ENCODE measurements around the gene SLC25A15.

SLC25A15 gene

DNA sequence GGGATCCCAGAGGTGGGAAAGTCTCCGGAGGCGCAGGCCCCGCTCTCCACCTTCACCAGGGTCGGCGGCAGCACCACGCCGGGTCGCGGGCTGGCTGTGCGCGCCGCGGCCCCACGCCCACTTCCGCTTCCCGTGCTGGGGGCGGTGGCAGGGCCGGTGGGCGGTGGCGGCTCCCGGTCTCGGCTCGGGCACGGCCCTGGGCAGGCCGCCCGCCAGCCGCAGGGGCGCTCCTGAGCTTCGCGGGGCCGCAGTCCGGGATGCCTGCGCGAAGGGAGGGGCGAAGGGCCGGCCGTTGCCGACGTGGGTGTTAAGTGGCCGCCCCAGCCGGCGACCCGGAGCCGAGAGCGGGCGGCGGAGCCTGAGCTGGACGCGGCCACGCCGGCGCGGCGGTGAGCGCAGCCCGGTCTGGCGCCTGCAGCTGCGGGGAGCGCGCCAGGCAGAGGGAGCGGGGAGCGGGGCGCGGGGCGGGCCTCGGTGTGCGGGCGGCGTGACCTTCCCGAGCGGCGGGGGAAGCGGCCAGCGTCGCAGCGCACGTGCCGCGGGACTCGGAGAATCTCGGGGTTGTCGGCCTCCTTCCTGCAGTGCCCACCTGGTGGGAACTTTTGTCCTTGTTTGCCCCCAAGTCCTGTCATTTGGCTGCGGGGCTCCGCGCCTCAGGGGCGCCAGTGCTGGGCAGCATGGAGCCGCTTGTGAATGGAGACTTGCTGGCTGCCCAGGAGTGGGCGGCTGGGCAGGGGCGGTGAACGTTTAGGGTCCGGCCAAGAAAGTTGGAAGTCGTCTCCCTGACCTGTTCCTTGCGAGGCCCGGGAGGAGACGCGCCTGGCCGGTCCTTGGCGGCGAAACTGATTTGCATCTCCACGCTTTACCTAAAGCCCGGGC lies at the start of gene SLC25A15:
TSS of gene SLC25A15 (plus strand) at position 337 of the 879 bp plus-strand sequence. CDS start 3,616 bp downstream, outside the sequence.
- DNase-seq = peak; percentile 31 to 43

DNA sequence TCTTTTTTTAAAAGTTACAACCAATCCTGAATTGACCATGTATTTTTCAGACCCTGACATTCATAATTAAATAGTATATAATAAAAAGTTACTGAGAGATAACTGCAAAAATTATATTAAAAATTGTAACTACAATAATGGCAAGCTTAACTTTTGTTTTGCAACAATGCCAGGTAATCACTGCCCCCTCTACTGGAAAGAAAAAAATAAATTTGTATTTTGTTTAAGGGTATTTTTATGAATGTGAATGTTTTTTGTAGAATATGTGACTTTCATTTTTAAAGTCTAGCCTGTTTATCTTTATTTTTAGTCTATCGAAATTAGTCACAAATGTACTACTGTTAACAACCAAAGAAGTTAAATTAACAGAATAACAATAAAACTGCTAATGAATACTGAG lies 40.1 kb upstream of the SLC25A15 start:
- no peak for DNase-seq

DNA sequence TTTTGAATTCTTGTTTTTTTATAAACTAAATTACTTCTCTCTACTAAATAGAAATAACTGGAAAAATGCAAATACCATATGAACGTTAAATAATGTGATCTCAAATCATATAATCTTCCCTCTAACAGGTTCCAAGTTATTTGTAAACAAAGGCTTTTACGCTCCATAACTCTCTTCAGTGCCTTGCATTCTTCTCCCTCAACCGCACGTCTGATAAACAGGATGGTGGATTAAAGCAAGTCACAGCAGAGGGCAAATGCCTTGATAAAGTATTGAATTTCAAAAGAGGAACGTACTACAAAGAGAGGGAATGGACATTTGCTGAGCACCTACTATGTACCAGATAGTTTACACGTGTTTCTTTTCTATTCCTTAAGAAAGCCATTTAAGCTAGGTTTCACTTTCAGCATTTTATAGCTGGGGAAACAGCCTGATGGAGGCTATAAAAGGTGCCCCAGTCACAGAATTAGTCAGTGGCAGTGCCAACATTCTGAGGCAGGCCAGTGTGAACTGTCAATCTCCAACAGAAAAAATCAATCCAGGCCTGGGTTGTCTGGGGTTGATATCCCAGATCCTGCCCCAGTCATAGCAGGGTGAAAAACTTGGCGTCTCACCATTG lies 34.2 kb upstream of the SLC25A15 start:
- DNase-seq = no peak

DNA sequence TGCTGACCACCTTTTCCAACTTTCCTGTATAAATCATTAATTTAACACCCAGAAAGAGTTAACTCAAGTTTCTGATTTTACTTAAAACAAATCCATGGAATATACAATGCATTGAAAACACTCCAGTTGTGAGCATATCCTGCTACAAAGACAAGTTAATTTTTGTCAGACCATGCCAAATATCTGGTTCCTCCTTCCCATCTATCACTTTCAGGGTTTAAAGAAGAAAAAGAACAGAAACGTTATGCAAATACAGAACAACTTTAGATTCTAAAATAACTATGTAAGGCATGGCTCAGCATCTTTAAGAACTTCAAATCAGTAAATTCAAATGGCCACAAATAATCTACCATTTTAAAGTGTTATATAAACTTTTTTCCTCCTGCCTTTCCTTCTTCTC lies 33.4 kb upstream of the SLC25A15 start:
- no peak for DNase-seq

DNA sequence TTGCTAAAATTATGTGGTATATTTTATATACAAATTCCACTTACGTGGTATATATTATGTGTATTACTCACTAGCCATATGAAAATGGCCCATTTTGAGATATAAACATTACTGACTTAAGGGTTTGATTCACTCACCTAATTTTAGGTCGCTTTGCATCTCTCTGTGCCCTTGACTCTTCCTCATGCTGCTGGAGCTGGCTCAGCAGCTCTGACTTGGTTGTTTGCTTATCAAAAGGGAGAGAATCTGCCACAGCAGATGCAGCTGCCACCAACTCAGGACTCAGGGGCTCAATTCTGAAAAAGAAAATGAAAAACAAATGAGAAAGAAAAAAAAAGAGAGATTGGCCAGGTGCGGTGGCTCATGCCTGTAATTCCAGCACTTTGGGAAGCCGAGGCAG lies 30.6 kb upstream of the SLC25A15 start:
- no peak for DNase-seq

DNA sequence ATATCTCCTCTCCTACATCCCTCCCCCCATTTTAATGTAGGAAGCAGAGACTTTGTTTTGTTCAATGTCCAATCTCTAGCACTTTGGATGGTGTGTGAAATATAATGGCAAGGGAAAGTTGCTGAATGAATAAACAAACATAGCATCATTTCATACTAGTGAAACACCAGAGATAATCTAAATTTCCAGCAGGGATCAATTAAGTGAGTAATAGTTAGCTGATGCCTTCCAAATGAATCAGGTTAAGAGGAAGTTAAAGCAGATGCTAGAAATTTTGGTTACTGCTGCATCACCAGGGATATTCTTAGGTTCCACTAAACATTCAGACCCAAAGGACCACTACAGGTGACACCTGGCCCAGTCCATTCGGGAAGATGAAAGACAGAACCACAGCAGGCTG lies 26.6 kb upstream of the SLC25A15 start:
- DNase-seq = no peak

DNA sequence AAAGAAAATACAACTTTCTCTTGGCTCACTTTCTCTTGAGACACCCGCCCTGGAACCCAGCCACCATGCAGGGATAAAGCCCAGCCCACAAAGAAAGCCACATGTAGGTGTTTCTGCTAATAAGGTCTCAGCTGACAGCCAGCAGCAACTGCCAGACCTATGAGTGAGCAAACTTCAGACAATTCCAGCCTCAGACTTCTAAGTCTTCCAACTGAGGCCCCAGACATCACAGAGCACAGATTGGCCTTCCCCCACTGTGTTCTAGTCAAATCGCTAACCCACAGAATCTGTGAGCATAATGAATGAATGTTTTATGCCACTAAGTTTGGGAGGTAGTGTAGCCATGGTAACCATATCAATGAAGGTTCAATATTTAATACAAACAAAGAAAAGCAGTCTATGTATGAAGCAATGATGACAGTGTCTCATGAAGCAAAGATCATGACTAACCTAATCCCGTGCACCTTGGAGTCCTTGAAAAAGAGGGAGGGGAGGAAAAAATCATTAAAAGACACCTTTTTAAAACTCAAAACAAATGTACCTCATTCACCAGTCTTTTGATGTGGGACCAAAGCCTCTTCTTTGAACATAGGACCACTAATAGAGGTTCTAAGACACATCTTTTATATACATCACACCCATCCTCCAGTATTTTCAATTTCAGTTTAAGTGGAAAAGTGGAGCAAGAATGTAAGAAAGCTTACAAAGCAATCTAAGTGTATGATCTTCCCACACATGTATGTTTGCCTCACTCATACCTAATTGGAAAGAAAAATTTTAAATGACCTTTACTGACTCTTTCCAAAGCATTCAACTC lies 24.6 kb upstream of the SLC25A15 start:
- no peak for DNase-seq

DNA sequence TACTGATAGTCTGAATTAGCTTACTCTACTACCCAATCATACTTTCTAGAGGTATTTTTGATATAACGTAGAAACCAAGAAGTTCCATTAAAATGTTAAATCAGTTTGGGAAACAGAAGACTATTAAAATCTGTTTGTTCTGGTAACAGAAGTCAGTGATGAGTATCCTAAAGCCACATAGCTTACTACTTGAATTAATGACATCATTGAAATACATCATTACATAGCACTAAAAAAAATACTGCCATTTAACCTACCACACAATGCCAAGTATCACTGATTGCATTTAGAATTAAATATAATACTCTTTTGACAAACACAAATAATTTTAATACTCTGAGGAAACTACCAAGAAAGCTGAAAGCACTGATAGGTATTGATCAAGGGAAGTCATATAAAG lies 23.8 kb upstream of the SLC25A15 start:
- no peak for DNase-seq

DNA sequence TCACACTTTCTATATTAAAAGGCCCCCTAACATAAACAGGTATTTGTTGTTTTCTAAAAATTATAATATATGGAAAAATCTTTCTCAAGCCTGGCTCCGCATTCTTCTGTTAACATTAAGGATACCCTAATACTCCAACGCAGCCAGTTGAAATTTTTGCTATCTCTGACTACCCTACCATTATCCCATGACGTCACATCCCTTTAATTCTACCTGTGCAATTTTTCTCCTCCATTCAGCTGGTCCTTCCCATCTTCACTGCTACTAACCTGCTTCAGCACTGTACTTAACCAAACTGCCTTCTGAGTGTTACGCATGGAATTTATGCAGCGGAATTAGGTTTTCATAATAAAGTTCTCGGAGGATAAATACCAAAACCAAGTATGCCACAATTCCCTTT lies 19.4 kb upstream of the SLC25A15 start:
- DNase-seq = no peak

DNA sequence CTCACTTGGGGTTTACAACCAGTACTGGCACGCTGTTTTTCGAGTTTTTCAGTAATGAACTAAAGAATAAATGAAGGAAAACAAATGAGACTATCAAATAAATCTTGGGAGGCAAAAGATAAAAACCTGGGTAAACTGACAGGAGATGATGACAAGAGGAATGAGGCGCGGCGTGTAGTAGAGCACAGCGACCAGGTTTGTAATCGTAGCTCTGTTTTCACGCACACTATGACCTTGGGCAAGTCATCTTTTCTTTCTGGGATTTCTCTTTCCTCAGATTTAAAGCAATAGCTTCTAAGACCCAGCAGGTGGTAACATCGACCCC lies 18.8 kb upstream of the SLC25A15 start:
- no peak for DNase-seq

DNA sequence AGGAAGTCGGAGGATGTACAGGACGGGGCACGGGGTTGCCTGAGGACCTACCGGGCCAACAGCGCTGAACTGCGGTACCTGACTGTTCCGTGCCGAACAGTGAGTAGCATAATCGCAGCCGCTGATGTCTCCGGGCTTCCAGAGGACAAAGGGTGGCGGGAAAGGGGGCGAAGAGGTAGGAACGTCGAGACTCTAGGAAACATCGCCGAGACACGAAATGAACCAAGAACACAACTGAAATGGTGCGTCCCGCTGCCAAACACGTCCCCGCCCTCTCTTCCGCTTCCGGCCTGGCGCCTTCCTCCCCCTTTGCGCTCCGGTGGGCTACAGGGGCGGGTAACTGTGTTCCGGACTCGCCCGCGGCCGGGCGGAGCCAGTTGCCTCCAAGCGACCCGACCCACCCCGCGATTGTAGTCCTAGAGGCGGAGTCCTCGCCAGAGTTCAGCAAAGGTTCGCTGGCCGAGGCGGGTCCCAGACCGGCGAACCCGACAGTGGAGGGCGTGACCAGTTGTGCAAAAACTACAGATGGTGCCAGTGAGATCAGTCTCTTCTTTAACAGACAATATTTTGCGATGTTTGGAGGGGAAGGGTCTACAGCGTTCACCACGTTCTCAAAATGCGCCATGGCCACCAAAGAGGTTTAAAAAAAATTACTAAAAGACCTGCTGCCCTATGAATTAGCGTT lies 18.3 kb upstream of the SLC25A15 start, which contains the start of gene MRPS31:
TSS of gene MRPS31 (minus strand) at position 257 of the 685 bp plus-strand sequence. CDS start at position 203, 54 bp downstream.
- DNase-seq = peak; percentile 87 to 96

DNA sequence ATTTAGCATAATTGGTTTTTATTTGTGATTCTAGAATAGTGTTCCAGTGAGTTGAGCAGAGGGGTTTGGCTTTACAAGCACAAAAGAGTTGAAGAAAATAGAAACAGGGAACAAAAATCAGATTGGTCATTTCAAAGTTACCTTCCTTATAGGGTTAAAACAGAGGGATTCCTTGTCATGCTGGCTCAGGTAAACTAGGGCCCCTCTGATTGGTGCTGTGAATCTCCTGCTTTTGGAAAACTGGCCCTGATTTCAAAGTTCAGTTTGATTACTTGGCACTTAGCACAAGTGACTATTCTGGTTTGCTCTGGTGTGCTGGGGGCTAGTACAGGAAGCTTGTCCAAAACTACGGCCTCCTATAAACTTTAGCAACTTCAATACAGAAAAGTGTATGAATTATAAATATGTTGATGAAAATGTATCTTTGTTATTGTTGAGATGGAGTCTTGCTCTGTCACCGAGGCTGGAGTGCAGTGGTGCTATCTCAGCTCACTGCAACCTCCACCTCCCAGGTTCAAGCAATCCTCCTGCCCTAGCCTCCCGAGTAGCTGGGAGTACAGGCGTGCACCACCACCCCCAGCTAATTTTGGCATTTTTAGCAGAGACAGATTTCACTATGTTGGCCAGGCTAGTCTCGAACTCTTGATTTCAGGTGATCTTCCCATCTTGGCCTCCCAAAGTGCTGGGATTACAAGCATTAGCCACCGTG lies 16.5 kb upstream of the SLC25A15 start:
- DNase-seq = no peak

DNA sequence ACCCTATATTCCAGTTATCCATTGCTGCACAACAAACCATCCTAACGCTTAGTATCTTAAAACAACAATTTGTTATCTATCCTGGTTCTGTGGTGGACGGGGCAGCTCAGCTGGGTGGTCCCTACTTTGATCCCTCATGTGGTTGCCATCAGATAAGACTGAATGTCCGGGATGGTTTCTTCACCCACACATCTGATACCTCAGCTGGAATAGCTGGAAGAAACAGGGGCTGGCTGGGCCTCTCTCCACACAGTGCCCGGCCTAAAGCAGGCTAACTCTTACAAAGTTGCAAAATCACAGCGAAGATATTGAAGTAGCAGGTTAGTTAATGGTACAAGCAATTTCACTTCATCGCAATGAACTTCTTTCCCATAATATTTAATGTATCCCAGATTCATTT lies 14.7 kb upstream of the SLC25A15 start:
- no peak for DNase-seq

DNA sequence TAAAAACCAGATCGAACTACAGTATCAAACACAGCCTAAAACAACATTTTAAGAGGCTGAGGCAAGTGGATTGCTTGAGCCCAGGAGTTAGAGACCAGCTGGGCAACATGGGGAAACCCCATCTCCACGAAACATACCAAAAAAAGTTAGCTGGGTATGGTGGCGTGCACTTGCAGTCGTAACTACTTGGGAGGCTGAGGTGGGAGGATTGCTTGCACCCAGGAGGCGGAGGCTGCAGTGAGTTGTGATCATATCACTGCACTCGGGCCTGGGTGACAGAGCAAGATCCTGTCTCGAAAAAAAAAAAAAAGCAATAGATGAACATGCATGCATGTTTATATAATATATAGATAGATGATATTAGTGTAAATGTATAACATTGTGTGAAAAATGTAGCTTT lies 13.2 kb upstream of the SLC25A15 start:
- DNase-seq = no peak

DNA sequence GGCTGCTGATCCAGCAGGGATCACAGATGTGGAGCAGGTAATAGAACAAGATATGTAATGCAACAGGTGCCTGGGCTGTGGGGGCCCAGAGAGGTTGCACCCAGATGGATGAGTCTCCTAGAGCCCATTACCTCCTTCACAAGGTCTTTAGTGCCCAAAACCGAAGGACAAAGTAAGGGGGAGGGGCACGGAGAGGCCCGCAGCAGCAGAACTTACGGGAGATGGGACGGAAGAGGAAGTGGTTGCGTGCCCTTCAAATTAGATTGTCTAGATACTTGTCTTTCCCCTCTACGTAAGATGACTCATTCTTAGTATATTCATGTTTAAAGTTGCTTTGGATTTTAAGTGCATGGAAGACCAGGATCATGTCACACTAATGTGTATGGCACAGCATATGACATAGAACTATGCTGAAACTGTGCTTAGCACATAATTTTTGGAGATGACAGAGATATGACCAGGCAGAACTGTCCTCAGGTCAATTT lies 12.7 kb upstream of the SLC25A15 start:
- peak; percentile 17 to 92 for DNase-seq

DNA sequence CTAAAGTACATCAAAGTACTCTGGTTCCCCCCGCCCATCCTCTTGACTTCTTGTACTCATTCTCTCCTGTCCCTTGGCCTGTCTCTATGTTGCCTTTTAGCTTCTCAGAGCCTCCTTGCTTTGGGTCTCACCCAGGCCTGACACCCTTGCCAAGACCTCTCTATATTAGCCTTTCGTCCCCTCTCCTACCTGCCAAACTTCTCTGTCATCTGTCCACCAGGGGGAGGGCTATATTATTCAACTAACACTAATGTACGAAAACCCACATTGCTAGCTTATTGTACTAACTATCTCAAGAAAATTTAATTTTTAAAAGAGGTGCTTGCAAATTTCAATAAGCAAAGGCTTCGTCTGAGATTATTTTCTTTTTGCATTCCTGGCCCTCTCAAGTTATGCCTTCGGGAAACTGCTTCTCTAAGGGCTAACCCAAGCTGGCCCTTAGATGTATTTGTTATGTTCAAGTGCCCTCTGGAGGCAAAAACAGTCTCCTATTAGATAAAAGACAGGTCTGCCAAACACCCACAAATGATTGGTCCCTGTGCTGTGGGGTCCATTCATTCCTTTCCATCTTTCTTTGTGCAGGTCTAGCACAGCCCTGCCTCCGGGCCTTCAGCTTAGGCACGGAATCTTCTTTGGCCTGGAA lies 12.1 kb upstream of the SLC25A15 start:
- DNase-seq = peak; percentile 33 to 59

DNA sequence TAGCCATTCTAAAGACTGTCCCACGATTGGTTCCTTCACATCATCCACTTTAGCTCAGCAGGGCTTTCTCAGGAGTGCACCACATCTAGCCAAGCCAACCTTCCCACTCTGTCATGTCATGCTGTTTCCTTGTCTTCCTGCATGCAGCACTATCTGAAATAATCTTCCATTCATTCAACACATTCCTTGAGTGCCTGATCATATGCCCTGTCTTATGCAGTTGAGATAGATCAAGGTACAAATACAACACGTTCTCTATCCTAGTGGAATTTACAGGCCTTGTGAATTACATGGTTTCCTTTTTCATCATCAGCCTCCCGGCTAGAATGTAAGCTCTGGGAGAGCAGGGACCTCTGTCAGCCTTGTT lies 11.6 kb upstream of the SLC25A15 start:
- no peak for DNase-seq

DNA sequence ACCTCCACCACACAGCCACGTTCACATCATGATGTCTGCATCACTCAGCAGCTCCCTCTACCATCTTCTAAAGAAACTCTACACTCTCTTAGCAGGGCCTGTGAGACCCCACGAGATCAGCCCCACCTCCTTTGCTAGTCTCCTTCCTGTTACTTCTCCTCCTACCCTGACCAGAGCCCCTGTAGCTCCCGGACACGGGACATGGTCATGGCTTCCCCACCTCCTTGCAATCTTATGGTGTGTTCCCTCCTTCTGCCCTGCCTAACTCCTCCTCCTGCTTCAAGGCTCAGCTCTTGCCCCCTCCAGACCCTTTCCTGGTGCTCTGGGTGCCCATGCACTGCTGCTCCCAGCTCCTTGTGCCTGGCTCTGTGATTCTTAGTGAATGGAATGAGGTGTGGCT lies 10.4 kb upstream of the SLC25A15 start:
- no peak for DNase-seq

DNA sequence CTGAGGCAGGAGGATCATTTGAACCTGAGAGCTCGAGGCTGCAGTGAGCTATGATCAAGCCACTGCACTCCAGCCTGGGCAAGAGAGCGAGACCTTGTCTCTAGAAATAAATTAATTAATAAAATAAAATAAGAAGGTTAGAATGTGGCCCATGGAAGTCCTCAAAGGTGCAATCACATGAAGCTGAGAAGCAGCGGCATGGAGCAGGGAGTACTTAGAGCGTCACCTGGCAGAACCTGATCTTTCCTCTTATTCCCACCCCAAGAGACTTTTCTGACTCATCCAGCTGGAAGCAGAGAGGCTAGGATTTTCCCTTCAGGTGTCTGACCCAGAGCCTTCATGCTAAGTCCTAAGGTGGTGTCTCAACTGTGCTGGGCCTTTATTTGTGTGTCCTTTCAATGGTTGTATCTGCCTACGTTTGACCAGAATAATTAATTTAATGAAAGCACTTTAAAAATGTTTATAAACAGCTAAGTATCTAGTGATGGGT lies 9.6 kb upstream of the SLC25A15 start:
- no peak for DNase-seq

DNA sequence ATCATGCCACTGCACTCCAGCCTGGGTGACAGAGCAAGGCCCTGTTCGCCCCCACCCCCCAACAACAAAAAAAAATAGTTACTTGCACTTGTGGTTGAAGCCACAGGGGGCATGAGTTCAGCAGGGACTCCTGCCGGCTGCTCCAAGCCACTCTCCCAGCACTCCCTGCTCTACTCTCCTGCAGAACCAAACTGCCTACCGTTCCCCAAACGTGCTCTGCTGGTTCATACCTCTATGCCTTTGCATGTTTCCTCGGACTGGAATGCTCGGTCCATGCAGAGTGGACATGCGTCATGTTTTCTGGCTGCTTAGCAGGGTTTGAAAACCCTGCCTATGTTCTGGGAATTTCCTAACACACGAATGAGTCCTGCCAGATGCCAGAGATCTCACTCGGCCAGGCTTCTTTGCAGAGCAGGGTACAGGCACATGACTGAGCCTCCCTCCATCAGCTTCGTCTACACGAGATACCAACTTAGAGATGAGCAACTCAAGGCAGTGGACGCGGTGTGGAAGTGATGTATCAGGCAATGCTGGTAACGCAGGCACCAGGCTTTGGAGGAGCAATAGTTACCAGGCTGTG lies 8.5 kb upstream of the SLC25A15 start:
- no peak for DNase-seq

DNA sequence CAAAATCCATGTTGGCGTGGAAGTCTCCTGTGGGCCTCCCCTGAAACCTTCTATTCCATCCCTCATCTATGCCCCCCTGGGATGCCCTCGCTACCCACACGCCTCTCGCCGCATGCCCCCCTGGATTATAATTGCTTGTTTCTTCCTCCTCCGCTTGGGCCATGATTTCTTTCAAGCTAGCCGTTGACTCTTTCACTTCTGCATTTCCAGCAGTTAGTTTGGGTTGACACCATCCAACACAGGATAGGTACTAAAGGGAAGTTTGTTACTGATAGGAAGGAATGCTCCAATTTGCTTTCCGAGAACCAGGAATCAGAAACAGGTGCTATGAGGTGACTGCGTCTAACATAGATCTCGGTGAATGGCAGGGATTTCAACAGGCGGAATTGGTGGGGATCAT lies 7.7 kb upstream of the SLC25A15 start:
- no peak for DNase-seq

Measured in bone marrow (tissue), 2 donors.